GM23248 (cell line): Measurements from ENCODE around the gene IFRD1. TPM values are rescaled to one million over a fixed set of nuclear protein-coding genes. Genes with fewer than 3 reads are reported as not detected.

ENCODE experiments used
- DNase-seq: peaks from one replicate; pipeline ENCODE4 v3.0.0-alpha.2; 2015
- H2AFZ ChIP-seq: fragments of 200-600 bp; sonication (generic); 2 replicates; pipeline ENCODE4 v1.6.1; 2016; ENCODE audit warnings: antibody characterized with exemption
- H3F3A ChIP-seq: fragments of 200-600 bp; sonication (generic); 2 replicates; pipeline ENCODE4 v1.6.1; 2016; ENCODE audit warnings: mild to moderate bottlenecking, antibody characterized with exemption, mixed run types; ENCODE audit not compliant: insufficient read depth
- H3K27ac ChIP-seq: fragments of 200-600 bp; sonication (generic); 2 replicates; pipeline ENCODE4 v1.5.1; 2016; ENCODE audit warnings: mild to moderate bottlenecking
- H3K27me3 ChIP-seq: fragments of 200-600 bp; sonication (generic); replicated peaks from 2 replicates; pipeline ENCODE4 v1.6.1; 2016; ENCODE audit warnings: mild to moderate bottlenecking; ENCODE audit not compliant: insufficient read depth
- H3K36me3 ChIP-seq: fragments of 200-600 bp; sonication (generic); 2 replicates; pipeline ENCODE4 v1.6.1; 2016; ENCODE audit warnings: low read depth, mild to moderate bottlenecking
- H3K4me1 ChIP-seq: fragments of 200-600 bp; sonication (generic); 2 replicates; pipeline ENCODE4 v1.6.1; 2016; ENCODE audit warnings: mild to moderate bottlenecking; ENCODE audit not compliant: insufficient read depth
- H3K4me2 ChIP-seq: fragments of 200-600 bp; sonication (generic); one replicate; pipeline ENCODE4 v1.6.1; 2016; ENCODE audit warnings: mild to moderate bottlenecking; ENCODE audit not compliant: unreplicated experiment
- H3K4me3 ChIP-seq: fragments of 200-600 bp; sonication (generic); 2 replicates; pipeline ENCODE4 v1.5.1; 2016; ENCODE audit warnings: mild to moderate bottlenecking
- H3K79me2 ChIP-seq: fragments of 200-600 bp; sonication (generic); 2 replicates; pipeline ENCODE4 v1.6.1; 2016; ENCODE audit warnings: mild to moderate bottlenecking; ENCODE audit not compliant: insufficient read depth
- H3K9ac ChIP-seq: fragments of 200-600 bp; sonication (generic); 2 replicates; pipeline ENCODE4 v1.6.1; 2016; ENCODE audit warnings: mild to moderate bottlenecking
- H3K9me2 ChIP-seq: fragments of 200-600 bp; sonication (generic); 2 replicates; pipeline ENCODE4 v1.6.1; 2016; ENCODE audit warnings: mixed run types, mild to moderate bottlenecking, moderate library complexity; ENCODE audit not compliant: insufficient read depth
- H3K9me3 ChIP-seq: fragments of 200-600 bp; sonication (generic); one replicate; pipeline ENCODE4 v1.6.1; 2017; ENCODE audit warnings: low read depth
- H4K20me1 ChIP-seq: fragments of 200-600 bp; sonication (generic); 2 replicates; pipeline ENCODE4 v1.6.0; 2016; ENCODE audit not compliant: insufficient read depth
- EZH2 ChIP-seq: fragments of 200-600 bp; sonication (generic); IDR thresholded peaks from 2 replicates; pipeline ENCODE4 v1.6.1; 2018; ENCODE audit warnings: antibody characterized with exemption, mild to moderate bottlenecking; ENCODE audit not compliant: insufficient read depth, poor library complexity, severe bottlenecking
- EZH2phosphoT487 ChIP-seq: fragments of 200-600 bp; sonication (generic); IDR thresholded peaks from 2 replicates; pipeline ENCODE4 v1.6.1; 2018; ENCODE audit warnings: antibody characterized with exemption, moderate library complexity, mild to moderate bottlenecking, low read depth; ENCODE audit not compliant: insufficient read depth
- WGBS, 2 experiments: methylation state at CpG; one replicate each; pipeline ENCODE4 v1.1.6; 2015 to 2017; ENCODE audit warnings: low lambda C conversion rate in 2 of 2, low coverage in 1 of 2; ENCODE audit errors: missing lambda C conversion rate in 2 of 2; 5-methylcytosine and 5-hydroxymethylcytosine counted together
- in situ Hi-C: fragments of 300-500 bp; cut with MboI; formaldehyde crosslinking; loops from 2 replicates; pipeline ENCODE4 v1.15.0; 2020
- polyA plus RNA-seq: library from polyadenylated mRNA; unstranded; fragments of >200 nt; fragmentation: Nextera tagmentation; extraction: Ambion mirVana; gene quantifications from 2 replicates; pipeline ENCODE4 v1.2.1, GENCODE V29; 2016
- total RNA-seq: library from RNA; depleted of rRNA; stranded (reverse); fragments of >200 nt; shearing (Covaris generic); gene quantifications from 2 replicates; pipeline ENCODE4 v1.2.3, GENCODE V29; 2014

The IFRD1 gene
- total and polyA plus RNA-seq, 2 experiments from 2014 or later: 61.4 to 71.9 TPM

DNA sequence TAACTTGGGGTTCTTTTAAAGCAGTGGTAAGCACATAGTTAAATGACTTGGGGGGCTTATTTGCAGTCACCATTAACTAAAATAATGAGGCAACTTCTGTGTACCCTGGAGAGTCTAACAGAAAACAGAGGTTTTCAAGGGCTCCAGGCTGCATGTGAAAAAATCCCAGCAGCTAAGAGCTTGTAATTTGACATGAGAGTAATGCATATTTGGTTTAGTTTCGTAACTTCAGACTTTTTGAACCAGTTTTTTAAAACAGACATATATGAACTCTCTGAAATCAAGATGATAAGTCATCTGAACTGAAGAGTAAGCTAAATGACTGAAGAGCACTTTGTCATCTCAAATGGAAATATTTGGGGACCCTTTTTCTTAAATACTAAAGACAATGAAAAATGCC lies 40.2 kb upstream of the IFRD1 start:
- WGBS, 2 experiments: 90 to 95% methylated on average over 1 of the region's 1 CpG
- H3K9me3 ChIP-seq: no peaks in the 10 kb centered on the region

DNA sequence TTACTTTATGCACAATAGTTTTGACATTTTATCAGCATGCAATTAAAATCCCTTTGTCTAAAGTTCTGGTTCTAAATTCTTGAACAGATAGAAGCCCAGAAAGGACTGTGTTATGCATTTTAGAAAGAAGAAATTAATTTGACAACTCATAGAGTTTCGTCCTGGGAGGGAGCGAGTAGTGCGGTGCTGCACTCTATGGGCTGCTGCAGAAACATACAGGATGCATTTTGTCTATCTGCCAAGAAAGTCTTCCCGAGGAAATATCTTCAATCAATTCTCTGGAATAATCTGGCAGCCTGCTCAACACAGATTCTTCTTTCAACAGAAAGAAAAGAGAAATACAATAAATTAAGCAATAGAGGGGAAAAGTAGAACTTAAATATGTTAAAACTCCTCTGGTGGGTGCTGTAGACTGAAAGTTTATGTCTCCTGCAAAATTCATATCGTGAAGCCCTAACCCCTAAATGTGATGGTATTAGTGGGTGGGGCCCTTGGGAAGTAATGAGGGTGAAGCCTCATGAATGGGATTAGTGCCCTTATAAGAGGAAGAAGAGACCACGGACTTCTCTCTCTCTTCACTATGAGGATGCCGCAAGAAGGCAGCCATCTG lies 39.0 kb upstream of the IFRD1 start:
- H3K27ac ChIP-seq: no peak overlapping the region
- DNase-seq: peak; percentile 77
- no peaks in the 10 kb centered on the region for H3K4me1 ChIP-seq
- no peaks in the 10 kb centered on the region for H3K9me2 ChIP-seq
- no peak overlapping the region for H3K4me2 ChIP-seq
- H2AFZ ChIP-seq: peak overlapping the region; percentile 32; the same call in 1 of the 2 replicates
- no peaks in the 10 kb centered on the region for H4K20me1 ChIP-seq
- no peaks in the 10 kb centered on the region for H3K36me3 ChIP-seq
- TF ChIP-seq EZH2phosphoT487: no peak
- TF ChIP-seq EZH2: no peak
- no peak overlapping the region for H3K4me3 ChIP-seq
- no peaks in the 10 kb centered on the region for H3F3A ChIP-seq
- H3K79me2 ChIP-seq: no peaks in the 10 kb centered on the region
- no peaks in the 10 kb centered on the region for H3K9me3 ChIP-seq
- in situ Hi-C loops: loop anchor here (25.0 kb wide), 1 partner anchor 649 kb away; no protein-coding TSS in a partner anchor
- H3K27me3 ChIP-seq: no peaks in the 10 kb centered on the region
- 33 to 36% methylated on average over 7 of the region's 7 CpGs for WGBS, 2 experiments
- H3K9ac ChIP-seq: no peak overlapping the region

More for the DNA sequence above, 40.2 kb upstream of the IFRD1 start:
- Histone ChIP-seq H3K9ac (no peak overlapping the region), H3K27me3 (no peaks in the 10 kb centered on the region), H4K20me1 (no peaks in the 10 kb centered on the region), H3K4me2 (no peak overlapping the region), H3K4me1 (no peaks in the 10 kb centered on the region), H3K36me3 (no peaks in the 10 kb centered on the region), H3K79me2 (no peaks in the 10 kb centered on the region), H3F3A (no peaks in the 10 kb centered on the region), H3K4me3 (no peak overlapping the region), H3K9me2 (no peaks in the 10 kb centered on the region), H2AFZ (no peak overlapping the region), H3K27ac (no peak overlapping the region)
- no peak for DNase-seq
- in situ Hi-C loops: loop anchor here (25.0 kb wide), 1 partner anchor 648 kb away; no protein-coding TSS in a partner anchor
- no peak for TF ChIP-seq EZH2phosphoT487
- TF ChIP-seq EZH2: no peak

DNA sequence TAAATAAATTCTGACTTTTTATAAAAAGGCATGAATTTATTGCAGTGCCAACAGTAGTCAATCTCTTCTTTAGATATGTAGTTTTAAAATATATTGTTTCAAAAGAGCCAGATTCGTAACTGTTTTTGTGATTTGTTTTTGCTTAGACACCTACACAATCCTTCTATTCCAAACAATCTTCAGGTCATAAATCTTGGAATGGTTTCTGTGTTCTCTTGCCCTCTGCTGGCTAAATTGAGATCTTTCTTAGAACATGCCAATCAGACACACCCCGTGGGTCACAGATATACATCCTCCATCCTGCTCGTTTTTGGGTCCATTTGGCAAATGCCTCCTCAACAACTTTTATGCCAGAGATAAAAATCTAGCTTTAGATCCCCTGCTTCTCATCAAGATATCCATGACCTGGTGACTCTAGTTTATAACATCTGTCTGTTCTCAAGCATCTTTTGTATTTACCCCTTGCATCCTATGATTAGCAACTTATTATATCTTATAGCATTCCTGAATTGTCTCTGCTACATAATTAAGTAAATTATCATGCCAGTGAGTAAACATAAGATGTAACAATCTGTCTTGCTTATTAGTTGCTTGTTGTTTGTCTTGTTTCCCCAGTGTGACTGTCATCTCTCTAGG lies 35.3 kb upstream of the IFRD1 start:
- TF ChIP-seq EZH2phosphoT487: no peak
- no peak for TF ChIP-seq EZH2
- no peaks in the 10 kb centered on the region for H4K20me1 ChIP-seq
- in situ Hi-C loops: loop anchor here (25.0 kb wide), 1 partner anchor 653 kb away; no protein-coding TSS in a partner anchor
- H3K4me3 ChIP-seq: no peak overlapping the region
- H2AFZ ChIP-seq: no peak overlapping the region
- no peak overlapping the region for H3K27ac ChIP-seq
- no peak overlapping the region for H3K9ac ChIP-seq
- H3K9me2 ChIP-seq: no peaks in the 10 kb centered on the region
- no peaks in the 10 kb centered on the region for H3K9me3 ChIP-seq
- 0 to 1% methylated on average over 3 of the region's 3 CpGs for WGBS, 2 experiments
- H3K36me3 ChIP-seq: no peaks in the 10 kb centered on the region
- DNase-seq: peak; percentile 66
- no peaks in the 10 kb centered on the region for H3K27me3 ChIP-seq
- no peaks in the 10 kb centered on the region for H3F3A ChIP-seq
- no peaks in the 10 kb centered on the region for H3K4me1 ChIP-seq
- H3K4me2 ChIP-seq: no peak overlapping the region
- H3K79me2 ChIP-seq: no peaks in the 10 kb centered on the region

DNA sequence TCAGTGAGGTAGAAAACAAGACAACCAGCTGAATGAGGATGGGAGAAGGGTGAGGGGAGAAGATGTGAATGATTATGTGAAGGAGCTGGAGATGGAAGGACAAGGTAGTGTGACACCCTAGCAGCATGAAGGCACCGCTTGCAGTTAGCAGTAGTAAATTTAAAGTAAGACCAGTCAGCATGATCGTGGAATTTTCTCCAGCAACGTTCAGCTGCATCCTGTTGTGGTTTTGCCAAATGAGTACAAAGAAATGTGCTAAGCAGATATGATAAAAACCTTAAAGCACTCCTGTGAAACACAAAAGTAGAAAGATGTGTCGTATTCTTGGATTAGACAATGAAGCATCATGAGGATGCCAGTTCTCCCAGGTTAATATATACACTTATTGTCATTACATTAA lies 34.1 kb upstream of the IFRD1 start:
- TF ChIP-seq EZH2phosphoT487 (no peak), EZH2 (no peak)
- Histone ChIP-seq H4K20me1 (no peaks in the 10 kb centered on the region), H3K9ac (no peak overlapping the region), H3K4me2 (no peak overlapping the region), H3K4me1 (peaks cover 10% of the 10 kb centered on the region), H3K27me3 (no peaks in the 10 kb centered on the region), H3K9me3 (no peaks in the 10 kb centered on the region), H3K9me2 (no peaks in the 10 kb centered on the region), H2AFZ (no peak overlapping the region), H3K4me3 (no peak overlapping the region), H3K79me2 (no peaks in the 10 kb centered on the region), H3K36me3 (no peaks in the 10 kb centered on the region), H3F3A (peaks cover 9% of the 10 kb centered on the region), H3K27ac (no peak overlapping the region)
- DNase-seq: peak; percentile 14
- in situ Hi-C loops: loop anchor here (25.0 kb wide), 1 partner anchor 654 kb away; no protein-coding TSS in a partner anchor
- 71 to 78% methylated on average over 4 of the region's 4 CpGs for WGBS, 2 experiments
